ENCODE results near the gene OST4.

The OST4 gene

GRCh38 chr2:27092696-27093429, 21.4 kb upstream of the OST4 start:
- no peak for DNase-seq (ENCODE audit: low read depth)

- DNase-seq (ENCODE audit: low read depth), result no peak
These were observed 20.6 kb upstream of the OST4 start for GRCh38 chr2:27091746-27092695.

GRCh38 chr2:27089111-27089954, 17.9 kb upstream of the OST4 start:
- DNase-seq (ENCODE audit: low read depth), result no peak

- DNase-seq (ENCODE audit: low read depth), result no peak
These were observed 17.2 kb upstream of the OST4 start for GRCh38 chr2:27088634-27089033.

- no peak for DNase-seq (ENCODE audit: low read depth)
These were observed 16.5 kb upstream of the OST4 start for GRCh38 chr2:27087823-27088410.

GRCh38 chr2:27086724-27087593, 15.5 kb upstream of the OST4 start, which contains the start of gene KHK:
Gene KHK, plus strand, starts transcription at chr2:27086772. Its CDS starts 488 bp downstream, at chr2:27087260.
- no peak for DNase-seq (ENCODE audit: low read depth)

GRCh38 chr2:27086090-27086723, 14.8 kb upstream of the OST4 start:
- DNase-seq (ENCODE audit: low read depth), result peak; percentile 96

- DNase-seq (ENCODE audit: low read depth), result no peak
These were observed 14.2 kb upstream of the OST4 start for GRCh38 chr2:27085673-27086089.

GRCh38 chr2:27085062-27085672, 13.7 kb upstream of the OST4 start:
- DNase-seq (ENCODE audit: low read depth), result no peak

GRCh38 chr2:27084297-27085061, 13.0 kb upstream of the OST4 start:
- DNase-seq (ENCODE audit: low read depth), result no peak

- no peak for DNase-seq (ENCODE audit: low read depth)
These were observed 12.2 kb upstream of the OST4 start for GRCh38 chr2:27083410-27084296.

- DNase-seq (ENCODE audit: low read depth), result no peak
These were observed 11.4 kb upstream of the OST4 start for GRCh38 chr2:27082773-27083409.

- DNase-seq (ENCODE audit: low read depth), result no peak
These were observed 10.7 kb upstream of the OST4 start for GRCh38 chr2:27081984-27082772.

- DNase-seq (ENCODE audit: low read depth), result no peak
These were observed 9.1 kb upstream of the OST4 start for GRCh38 chr2:27080603-27080936.

- DNase-seq (ENCODE audit: low read depth), result no peak
These were observed 8.7 kb upstream of the OST4 start for GRCh38 chr2:27080140-27080469.

GRCh38 chr2:27079233-27080139, 8.0 kb upstream of the OST4 start:
- DNase-seq (ENCODE audit: low read depth), result no peak
